ENCODE measurements around the gene UHRF2. TPM values are rescaled to one million over a fixed set of nuclear protein-coding genes. Genes with fewer than 3 reads are reported as not detected.
"Not testable (repeated sequence)": the region's sequence is repeated elsewhere in the genome, so short reads cannot be mapped to it uniquely, and the experiment has no call there.

UHRF2 gene
- total and polyA plus RNA-seq, 9 donors: 27.2 to 63.3 (median 46.3) TPM

GRCh38 chr9:6535594-6535993 lies 122.6 kb downstream of the UHRF2 start:
- no peaks in the 10 kb centered on the region for H3K4me1 ChIP-seq (ENCODE audit: insufficient read depth)
- H3K27ac ChIP-seq: no peak overlapping the region
- H3K9me3 ChIP-seq: no peaks in the 10 kb centered on the region
- no peak for DNase-seq
- no peak for TF ChIP-seq POLR2A (IDR thresholded peaks at IDR 0.05)
- TF ChIP-seq, protein P1, sequence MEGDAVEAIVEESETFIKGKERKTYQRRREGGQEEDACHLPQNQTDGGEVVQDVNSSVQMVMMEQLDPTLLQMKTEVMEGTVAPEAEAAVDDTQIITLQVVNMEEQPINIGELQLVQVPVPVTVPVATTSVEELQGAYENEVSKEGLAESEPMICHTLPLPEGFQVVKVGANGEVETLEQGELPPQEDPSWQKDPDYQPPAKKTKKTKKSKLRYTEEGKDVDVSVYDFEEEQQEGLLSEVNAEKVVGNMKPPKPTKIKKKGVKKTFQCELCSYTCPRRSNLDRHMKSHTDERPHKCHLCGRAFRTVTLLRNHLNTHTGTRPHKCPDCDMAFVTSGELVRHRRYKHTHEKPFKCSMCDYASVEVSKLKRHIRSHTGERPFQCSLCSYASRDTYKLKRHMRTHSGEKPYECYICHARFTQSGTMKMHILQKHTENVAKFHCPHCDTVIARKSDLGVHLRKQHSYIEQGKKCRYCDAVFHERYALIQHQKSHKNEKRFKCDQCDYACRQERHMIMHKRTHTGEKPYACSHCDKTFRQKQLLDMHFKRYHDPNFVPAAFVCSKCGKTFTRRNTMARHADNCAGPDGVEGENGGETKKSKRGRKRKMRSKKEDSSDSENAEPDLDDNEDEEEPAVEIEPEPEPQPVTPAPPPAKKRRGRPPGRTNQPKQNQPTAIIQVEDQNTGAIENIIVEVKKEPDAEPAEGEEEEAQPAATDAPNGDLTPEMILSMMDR (IDR thresholded peaks at IDR 0.05): no peak
- no peak for TF ChIP-seq EP300 (IDR thresholded peaks at IDR 0.05)
- no peaks in the 10 kb centered on the region for H3K27me3 ChIP-seq
- intact Hi-C loops (cut with DNase I): no loop called here
- no peaks in the 10 kb centered on the region for H3K36me3 ChIP-seq
- 72 to 93% (median 79%) methylated on average over 3 of the region's 3 CpGs for whole genome bisulfite sequencing, 3 donors
- no peak overlapping the region for H3K4me3 ChIP-seq

- WGBS, 3 donors: 39 to 48% (median 43%) methylated on average over 3 of the region's 3 CpGs
- intact Hi-C loops (cut with DNase I): no loop called here
Measured at GRCh38 chr9:6538666-6539071, 125.7 kb downstream of the UHRF2 start.

GRCh38 chr9:6542617-6543016 lies 129.6 kb downstream of the UHRF2 start:
- H3K27ac ChIP-seq; H3K36me3 ChIP-seq; H3K27me3 ChIP-seq; H3K9me3 ChIP-seq; DNase-seq; intact Hi-C loops (cut with DNase I); H3K4me3 ChIP-seq; H3K4me1 ChIP-seq (ENCODE audit: insufficient read depth): not testable (repeated sequence)
- WGBS, 3 donors: 58 to 66% (median 61%) methylated on average over 5 of the region's 5 CpGs

More at GRCh38 chr9:6538666-6539071, 125.7 kb downstream of the UHRF2 start:
- H3K9me3 ChIP-seq: no peaks in the 10 kb centered on the region
- no peaks in the 10 kb centered on the region for H3K36me3 ChIP-seq
- H3K4me1 ChIP-seq (ENCODE audit: insufficient read depth): no peaks in the 10 kb centered on the region
- H3K4me3 ChIP-seq: no peak overlapping the region
- DNase-seq: no peak
- H3K27ac ChIP-seq: no peak overlapping the region
- H3K27me3 ChIP-seq: no peaks in the 10 kb centered on the region
- TF ChIP-seq EP300 (IDR thresholded peaks at IDR 0.05) (no peak), POLR2A (IDR thresholded peaks at IDR 0.05) (no peak)
- TF ChIP-seq, protein P1 (IDR thresholded peaks at IDR 0.05): no peak

DNA sequence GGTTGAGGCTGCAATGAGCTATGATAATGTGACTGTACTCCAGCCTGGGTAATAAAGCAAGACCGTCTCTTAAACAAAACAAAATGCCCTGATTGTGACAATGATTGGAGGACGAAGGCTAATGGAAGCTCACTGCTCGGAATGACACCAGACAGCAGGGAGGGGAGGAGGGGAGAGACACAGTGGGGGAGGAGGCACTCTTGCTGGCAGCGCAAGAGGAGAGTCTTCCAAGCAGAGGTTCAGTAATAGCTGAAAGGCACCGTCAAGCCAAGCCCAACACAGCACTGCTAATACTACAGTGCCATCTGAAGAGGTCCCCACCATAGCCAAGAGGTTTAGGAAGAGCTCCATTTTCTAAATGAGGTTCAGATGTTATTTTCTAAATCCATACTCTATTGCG lies 130.2 kb downstream of the UHRF2 start:
- no peaks in the 10 kb centered on the region for H3K27me3 ChIP-seq
- no peaks in the 10 kb centered on the region for H3K9me3 ChIP-seq
- H3K4me1 ChIP-seq (ENCODE audit: insufficient read depth): no peaks in the 10 kb centered on the region
- H3K4me3 ChIP-seq: no peak overlapping the region
- DNase-seq: no peak
- no peak for TF ChIP-seq EP300 (IDR thresholded peaks at IDR 0.05)
- TF ChIP-seq, protein P1 (IDR thresholded peaks at IDR 0.05): no peak
- no peak for TF ChIP-seq POLR2A (IDR thresholded peaks at IDR 0.05)
- WGBS, 3 donors: 38 to 47% (median 39%) methylated on average over 6 of the region's 6 CpGs
- intact Hi-C loops (cut with DNase I): no loop called here
- no peak overlapping the region for H3K27ac ChIP-seq
- no peaks in the 10 kb centered on the region for H3K36me3 ChIP-seq

GRCh38 chr9:6545017-6545691 lies 132.2 kb downstream of the UHRF2 start:
- H3K27me3 ChIP-seq: no peaks in the 10 kb centered on the region
- H3K36me3 ChIP-seq: no peaks in the 10 kb centered on the region
- no peaks in the 10 kb centered on the region for H3K9me3 ChIP-seq
- DNase-seq: no peak
- no peak overlapping the region for H3K4me3 ChIP-seq
- TF ChIP-seq POLR2A (IDR thresholded peaks at IDR 0.05) (no peak), EP300 (IDR thresholded peaks at IDR 0.05) (no peak)
- TF ChIP-seq, protein P1 (IDR thresholded peaks at IDR 0.05): no peak
- 92 to 93% (median 92%) methylated on average over 8 of the region's 8 CpGs for WGBS, 3 donors
- H3K4me1 ChIP-seq (ENCODE audit: insufficient read depth): no peaks in the 10 kb centered on the region
- H3K27ac ChIP-seq: no peak overlapping the region
- intact Hi-C loops (cut with DNase I): no loop called here

Data from ovary (tissue), 9 donors.